ENCODE measurements around the gene CEACAM8.
"Not testable (repeated sequence)": the region's sequence is repeated elsewhere in the genome, so short reads cannot be mapped to it uniquely, and the experiment has no call there.

CEACAM8 gene

GRCh38 chr19:42546831-42547500 lies 47.8 kb downstream of the CEACAM8 start:
- H3K9me3 ChIP-seq (ENCODE audit: control insufficient read depth, low read length): no peaks in the 10 kb centered on the region
- H3K27me3 ChIP-seq (ENCODE audit: control insufficient read depth, insufficient read depth, low read length, poor library complexity, severe bottlenecking): no peaks in the 10 kb centered on the region
- no peaks in the 10 kb centered on the region for H3K4me1 ChIP-seq (ENCODE audit: control insufficient read depth, insufficient read depth, low read length)
- H3K4me3 ChIP-seq (ENCODE audit: insufficient read depth, low read depth, low read length): no peak overlapping the region
- no peaks in the 10 kb centered on the region for H3K36me3 ChIP-seq (ENCODE audit: control insufficient read depth, insufficient read depth, low read length)
- H3K27ac ChIP-seq (ENCODE audit: insufficient read depth, low read depth, low read length, poor library complexity, severe bottlenecking): no peak overlapping the region
- WGBS, 2 experiments: 83 to 87% methylated on average over 4 of the region's 4 CpGs

GRCh38 chr19:42544146-42544545 lies 50.6 kb downstream of the CEACAM8 start:
- WGBS, 2 experiments: 89 to 91% methylated on average over 4 of the region's 4 CpGs
- peaks cover 13% of the 10 kb centered on the region for H3K4me1 ChIP-seq (ENCODE audit: control insufficient read depth, insufficient read depth, low read length)
- no peaks in the 10 kb centered on the region for H3K36me3 ChIP-seq (ENCODE audit: control insufficient read depth, insufficient read depth, low read length)
- no peaks in the 10 kb centered on the region for H3K27me3 ChIP-seq (ENCODE audit: control insufficient read depth, insufficient read depth, low read length, poor library complexity, severe bottlenecking)
- H3K9me3 ChIP-seq (ENCODE audit: control insufficient read depth, low read length): no peaks in the 10 kb centered on the region
- H3K27ac ChIP-seq (ENCODE audit: insufficient read depth, low read depth, low read length, poor library complexity, severe bottlenecking): no peak overlapping the region
- no peak overlapping the region for H3K4me3 ChIP-seq (ENCODE audit: insufficient read depth, low read depth, low read length)

GRCh38 chr19:42542791-42543190 lies 51.9 kb downstream of the CEACAM8 start:
- no peaks in the 10 kb centered on the region for H3K27me3 ChIP-seq (ENCODE audit: control insufficient read depth, insufficient read depth, low read length, poor library complexity, severe bottlenecking)
- H3K9me3 ChIP-seq (ENCODE audit: control insufficient read depth, low read length): no peaks in the 10 kb centered on the region
- H3K4me1 ChIP-seq (ENCODE audit: control insufficient read depth, insufficient read depth, low read length): peaks cover 14% of the 10 kb centered on the region
- H3K36me3 ChIP-seq (ENCODE audit: control insufficient read depth, insufficient read depth, low read length): no peaks in the 10 kb centered on the region
- H3K27ac ChIP-seq (ENCODE audit: insufficient read depth, low read depth, low read length, poor library complexity, severe bottlenecking): no peak overlapping the region
- WGBS, 2 experiments: 95 to 97% methylated on average over 2 of the region's 2 CpGs
- no peak overlapping the region for H3K4me3 ChIP-seq (ENCODE audit: insufficient read depth, low read depth, low read length)

GRCh38 chr19:42540071-42540553 lies 54.6 kb downstream of the CEACAM8 start:
- Histone ChIP-seq H3K27me3 (ENCODE audit: control insufficient read depth, insufficient read depth, low read length, poor library complexity, severe bottlenecking) (no peaks in the 10 kb centered on the region), H3K27ac (ENCODE audit: insufficient read depth, low read depth, low read length, poor library complexity, severe bottlenecking) (no peak overlapping the region), H3K4me3 (ENCODE audit: insufficient read depth, low read depth, low read length) (no peak overlapping the region), H3K4me1 (ENCODE audit: control insufficient read depth, insufficient read depth, low read length) (peaks cover 14% of the 10 kb centered on the region), H3K36me3 (ENCODE audit: control insufficient read depth, insufficient read depth, low read length) (no peaks in the 10 kb centered on the region), H3K9me3 (ENCODE audit: control insufficient read depth, low read length) (no peaks in the 10 kb centered on the region)
- 40 to 43% methylated on average over 8 of the region's 8 CpGs for WGBS, 2 experiments

GRCh38 chr19:42538841-42539709 lies 55.6 kb downstream of the CEACAM8 start:
- no peaks in the 10 kb centered on the region for H3K36me3 ChIP-seq (ENCODE audit: control insufficient read depth, insufficient read depth, low read length)
- H3K4me3 ChIP-seq (ENCODE audit: insufficient read depth, low read depth, low read length): no peak overlapping the region
- peaks cover 14% of the 10 kb centered on the region for H3K4me1 ChIP-seq (ENCODE audit: control insufficient read depth, insufficient read depth, low read length)
- H3K9me3 ChIP-seq (ENCODE audit: control insufficient read depth, low read length): no peaks in the 10 kb centered on the region
- no peak overlapping the region for H3K27ac ChIP-seq (ENCODE audit: insufficient read depth, low read depth, low read length, poor library complexity, severe bottlenecking)
- WGBS, 2 experiments: 90 to 91% methylated on average over 7 of the region's 7 CpGs
- H3K27me3 ChIP-seq (ENCODE audit: control insufficient read depth, insufficient read depth, low read length, poor library complexity, severe bottlenecking): no peaks in the 10 kb centered on the region

- not testable (repeated sequence) for H3K27ac ChIP-seq (ENCODE audit: insufficient read depth, low read depth, low read length, poor library complexity, severe bottlenecking); H3K4me3 ChIP-seq (ENCODE audit: insufficient read depth, low read depth, low read length); H3K9me3 ChIP-seq (ENCODE audit: control insufficient read depth, low read length); H3K36me3 ChIP-seq (ENCODE audit: control insufficient read depth, insufficient read depth, low read length); H3K27me3 ChIP-seq (ENCODE audit: control insufficient read depth, insufficient read depth, low read length, poor library complexity, severe bottlenecking)
- WGBS, 2 experiments: 98 to 100% methylated on average over 1 to 2 of the region's 2 CpGs
- peaks cover 12% of the 10 kb centered on the region for H3K4me1 ChIP-seq (ENCODE audit: control insufficient read depth, insufficient read depth, low read length)
Observed at GRCh38 chr19:42535276-42535675, 59.4 kb downstream of the CEACAM8 start.

GRCh38 chr19:42534391-42534790 lies 60.3 kb downstream of the CEACAM8 start:
- H3K4me1 ChIP-seq (ENCODE audit: control insufficient read depth, insufficient read depth, low read length): peaks cover 3% of the 10 kb centered on the region
- H3K4me3 ChIP-seq (ENCODE audit: insufficient read depth, low read depth, low read length): no peak overlapping the region
- no peak overlapping the region for H3K27ac ChIP-seq (ENCODE audit: insufficient read depth, low read depth, low read length, poor library complexity, severe bottlenecking)
- H3K36me3 ChIP-seq (ENCODE audit: control insufficient read depth, insufficient read depth, low read length): no peaks in the 10 kb centered on the region
- H3K9me3 ChIP-seq (ENCODE audit: control insufficient read depth, low read length): no peaks in the 10 kb centered on the region
- no peaks in the 10 kb centered on the region for H3K27me3 ChIP-seq (ENCODE audit: control insufficient read depth, insufficient read depth, low read length, poor library complexity, severe bottlenecking)

- Histone ChIP-seq H3K27ac (ENCODE audit: insufficient read depth, low read depth, low read length, poor library complexity, severe bottlenecking) (no peak overlapping the region), H3K27me3 (ENCODE audit: control insufficient read depth, insufficient read depth, low read length, poor library complexity, severe bottlenecking) (no peaks in the 10 kb centered on the region), H3K4me3 (ENCODE audit: insufficient read depth, low read depth, low read length) (no peak overlapping the region), H3K9me3 (ENCODE audit: control insufficient read depth, low read length) (no peaks in the 10 kb centered on the region), H3K4me1 (ENCODE audit: control insufficient read depth, insufficient read depth, low read length) (peaks cover 4% of the 10 kb centered on the region), H3K36me3 (ENCODE audit: control insufficient read depth, insufficient read depth, low read length) (no peaks in the 10 kb centered on the region)
- 93 to 96% methylated on average over 2 of the region's 2 CpGs for WGBS, 2 experiments
Observed at GRCh38 chr19:42532891-42533290, 61.8 kb downstream of the CEACAM8 start.

GRCh38 chr19:42531313-42531712 lies 63.4 kb downstream of the CEACAM8 start:
- Histone ChIP-seq H3K36me3 (ENCODE audit: control insufficient read depth, insufficient read depth, low read length) (no peaks in the 10 kb centered on the region), H3K4me1 (ENCODE audit: control insufficient read depth, insufficient read depth, low read length) (peaks cover 4% of the 10 kb centered on the region), H3K9me3 (ENCODE audit: control insufficient read depth, low read length) (no peaks in the 10 kb centered on the region), H3K27ac (ENCODE audit: insufficient read depth, low read depth, low read length, poor library complexity, severe bottlenecking) (no peak overlapping the region), H3K27me3 (ENCODE audit: control insufficient read depth, insufficient read depth, low read length, poor library complexity, severe bottlenecking) (no peaks in the 10 kb centered on the region), H3K4me3 (ENCODE audit: insufficient read depth, low read depth, low read length) (no peak overlapping the region)
- 93 to 95% methylated on average over 3 of the region's 3 CpGs for WGBS, 2 experiments

Data from ectodermal cell (in vitro differentiated cells).